H9 (cell line): ENCODE measurements around the gene SHISA3. TPM values are rescaled to one million over a fixed set of nuclear protein-coding genes. Genes with fewer than 3 reads are reported as not detected.

ENCODE experiments used
- DNase-seq: peaks from one replicate; pipeline ENCODE4 v3.0.0-alpha.2; 2017
- H2AFZ ChIP-seq: one replicate; pipeline ENCODE4 v1.6.1; 2013; ENCODE audit warnings: mild to moderate bottlenecking, low read length, control low read depth, moderate library complexity
- H2AK5ac ChIP-seq: 2 replicates; pipeline ENCODE4 v1.6.1; 2013; ENCODE audit warnings: low read length, control low read depth, mixed read lengths; ENCODE audit not compliant: insufficient read length
- H2BK120ac ChIP-seq: one replicate; pipeline ENCODE4 v1.6.1; 2013; ENCODE audit warnings: low read depth, mild to moderate bottlenecking, low read length, control low read depth, inconsistent platforms; ENCODE audit not compliant: poor library complexity, severe bottlenecking
- H2BK12ac ChIP-seq: 2 replicates; pipeline ENCODE4 v1.6.1; 2013; ENCODE audit warnings: low read length, control low read depth, mixed read lengths, low read depth; ENCODE audit not compliant: insufficient read length
- H2BK15ac ChIP-seq: 2 replicates; pipeline ENCODE4 v1.6.1; 2013; ENCODE audit warnings: low read depth, low read length, control low read depth
- H2BK20ac ChIP-seq: one replicate; pipeline ENCODE4 v1.6.1; 2013; ENCODE audit warnings: low read depth, mild to moderate bottlenecking, low read length, control low read depth, inconsistent platforms; ENCODE audit not compliant: poor library complexity, severe bottlenecking
- H2BK5ac ChIP-seq: 2 replicates; pipeline ENCODE4 v1.6.1; 2013; ENCODE audit warnings: low read length, control low read depth, mixed read lengths; ENCODE audit not compliant: insufficient read length
- H3K14ac ChIP-seq: 2 replicates; pipeline ENCODE4 v1.6.1; 2013; ENCODE audit warnings: low read length, control low read depth; ENCODE audit not compliant: insufficient read depth
- H3K18ac ChIP-seq: 2 replicates; pipeline ENCODE4 v1.6.1; 2013; ENCODE audit warnings: low read depth, mild to moderate bottlenecking, mixed read lengths, low read length, control low read depth; ENCODE audit not compliant: insufficient read length
- H3K23ac ChIP-seq: 2 replicates; pipeline ENCODE4 v1.6.1; 2013; ENCODE audit warnings: low read length, control low read depth, mixed read lengths, low read depth; ENCODE audit not compliant: insufficient read length
- H3K23me2 ChIP-seq: 2 replicates; pipeline ENCODE4 v1.6.1; 2013; ENCODE audit warnings: low read depth, mild to moderate bottlenecking, mixed read lengths, low read length, control low read depth; ENCODE audit not compliant: insufficient read length, poor library complexity, severe bottlenecking
- H3K27ac ChIP-seq: 2 replicates; pipeline ENCODE4 v1.5.1; 2013; ENCODE audit warnings: low read length, control low read depth, mixed read lengths, low read depth; ENCODE audit not compliant: insufficient read length
- H3K27me3 ChIP-seq: 2 replicates; pipeline ENCODE4 v1.6.1; 2013; ENCODE audit warnings: low read length, control low read depth, inconsistent platforms; ENCODE audit not compliant: insufficient read depth
- H3K4ac ChIP-seq: 2 replicates; pipeline ENCODE4 v1.6.1; 2013; ENCODE audit warnings: low read depth, mild to moderate bottlenecking, control low read depth, inconsistent platforms, low read length, moderate library complexity
- H3K4me1 ChIP-seq: 2 replicates; pipeline ENCODE4 v1.6.1; 2013; ENCODE audit warnings: low read length, control low read depth, inconsistent platforms; ENCODE audit not compliant: insufficient read depth
- H3K4me2 ChIP-seq: 2 replicates; pipeline ENCODE4 v1.6.1; 2013; ENCODE audit warnings: low read length, control low read depth, mixed read lengths; ENCODE audit not compliant: insufficient read length, insufficient read depth
- H3K56ac ChIP-seq: 2 replicates; pipeline ENCODE4 v1.6.1; 2013; ENCODE audit warnings: low read depth, mild to moderate bottlenecking, mixed read lengths, low read length, control low read depth; ENCODE audit not compliant: insufficient read length
- H3K79me1 ChIP-seq: 2 replicates; pipeline ENCODE4 v1.6.1; 2013; ENCODE audit warnings: low read depth, mild to moderate bottlenecking, moderate library complexity, low read length, control low read depth, inconsistent platforms; ENCODE audit not compliant: insufficient read depth, poor library complexity, severe bottlenecking
- H3K79me2 ChIP-seq: 2 replicates; pipeline ENCODE4 v1.6.1; 2013; ENCODE audit warnings: low read length, control low read depth, inconsistent platforms; ENCODE audit not compliant: insufficient read depth
- H3K9ac ChIP-seq: 2 replicates; pipeline ENCODE4 v1.6.1; 2013; ENCODE audit warnings: low read length, control low read depth, mixed read lengths; ENCODE audit not compliant: insufficient read length; ENCODE audit errors: extremely low read depth
- H3K9me3 ChIP-seq: one replicate; pipeline ENCODE4 v1.6.1; 2013; ENCODE audit warnings: low read depth, low read length, inconsistent platforms; ENCODE audit not compliant: control insufficient read depth
- H3T11ph ChIP-seq: one replicate; pipeline ENCODE4 v1.6.1; 2013; ENCODE audit warnings: mild to moderate bottlenecking, low read length, control low read depth, inconsistent platforms
- H4K20me1 ChIP-seq: one replicate; pipeline ENCODE4 v1.6.1; 2013; ENCODE audit not compliant: control insufficient read depth, insufficient read length, insufficient read depth
- H4K5ac ChIP-seq: 2 replicates; pipeline ENCODE4 v1.6.1; 2013; ENCODE audit warnings: low read depth, mild to moderate bottlenecking, mixed read lengths, low read length, control low read depth; ENCODE audit not compliant: insufficient read length
- H4K8ac ChIP-seq: replicated peaks from 2 replicates; pipeline ENCODE4 v1.6.1; 2013; ENCODE audit warnings: low read length, control low read depth, mixed read lengths, low read depth; ENCODE audit not compliant: insufficient read length
- H4K91ac ChIP-seq: 2 replicates; pipeline ENCODE4 v1.6.1; 2013; ENCODE audit warnings: low read depth, mild to moderate bottlenecking, moderate library complexity, mixed read lengths, low read length, control low read depth; ENCODE audit not compliant: insufficient read length
- H3K27ac Mint-ChIP-seq, 3 experiments: 2 replicates in 2 of 3; 3 replicates in 1 of 3; pipeline ENCODE4 v1.8.0; 2020 to 2021; ENCODE audit warnings: mixed read lengths in 3 of 3, mild to moderate bottlenecking in 1 of 3, moderate library complexity in 1 of 3
- H3K27me3 Mint-ChIP-seq: 2 replicates; pipeline ENCODE4 v1.8.0; 2021; ENCODE audit warnings: low read depth, mild to moderate bottlenecking, moderate library complexity, mixed read lengths
- H3K36me3 Mint-ChIP-seq, 3 experiments: 2 replicates in 2 of 3; 3 replicates in 1 of 3; pipeline ENCODE4 v1.8.0; 2020 to 2021; ENCODE audit warnings: low read depth in 3 of 3, mixed read lengths in 3 of 3; ENCODE audit not compliant: insufficient read depth in 1 of 3
- H3K4me1 Mint-ChIP-seq, 2 experiments: 2 replicates each; pipeline ENCODE4 v1.8.0; 2020; ENCODE audit warnings: mixed read lengths in 2 of 2
- H3K4me3 Mint-ChIP-seq, 2 experiments: 2 replicates in 1 of 2; 3 replicates in 1 of 2; pipeline ENCODE4 v1.8.0; 2020 to 2021; ENCODE audit warnings: mild to moderate bottlenecking in 2 of 2, mixed read lengths in 2 of 2, moderate library complexity in 1 of 2
- H3K9me3 Mint-ChIP-seq, 2 experiments: 2 replicates in 1 of 2; 3 replicates in 1 of 2; pipeline ENCODE4 v1.8.0; 2020; ENCODE audit warnings: mild to moderate bottlenecking in 2 of 2, mixed read lengths in 2 of 2, moderate library complexity in 1 of 2
- CTCF ChIP-seq: fragments of 200-600 bp; sonication (generic); conservative IDR thresholded peaks from 3 replicates; pipeline ENCODE4 v1.8.0; 2021; ENCODE audit warnings: antibody characterized with exemption, mild to moderate bottlenecking
- WGBS: extraction: QIAGEN DNeasy Blood & Tissue Kit; methylation state at CpG from one replicate; pipeline ENCODE4 v1.1.7; 2013; ENCODE audit warnings: missing lambda C conversion rate, low lambda C conversion rate, mixed read lengths; ENCODE audit not compliant: insufficient read length; ENCODE audit errors: extremely low coverage; 5-methylcytosine and 5-hydroxymethylcytosine counted together
- total RNA-seq: library from RNA; stranded (reverse); gene quantifications from 2 replicates; pipeline ENCODE4 v1.2.1, GENCODE V29; 2021

The SHISA3 gene
- total RNA-seq, 1 experiment from 2014 or later, result 1.7 TPM

GRCh38 chr4:42377497-42377896, 19.8 kb upstream of the SHISA3 start:
- Histone ChIP-seq H2BK20ac (no peak overlapping the region), H2BK12ac (no peak overlapping the region), H3K23me2 (no peaks in the 10 kb centered on the region), H2AFZ (no peak overlapping the region), H3K79me1 (no peaks in the 10 kb centered on the region), H3K27me3 (no peaks in the 10 kb centered on the region), H4K5ac (no peak overlapping the region), H3K79me2 (no peaks in the 10 kb centered on the region), H3K27ac (no peak overlapping the region), H3K9me3 (no peaks in the 10 kb centered on the region), H3K4me1 (no peaks in the 10 kb centered on the region), H2BK15ac (no peak overlapping the region), H3T11ph (no peak overlapping the region), H3K56ac (no peak overlapping the region), H4K8ac (no peak overlapping the region), H4K91ac (no peak overlapping the region), H2AK5ac (no peak overlapping the region), H3K18ac (no peak overlapping the region), H3K9ac (no peak overlapping the region), H2BK120ac (no peak overlapping the region), H3K4ac (no peak overlapping the region), H2BK5ac (no peak overlapping the region), H3K4me2 (no peak overlapping the region), H3K14ac (no peak overlapping the region), H3K23ac (no peak overlapping the region), H4K20me1 (no peaks in the 10 kb centered on the region)
- Mint-ChIP-seq H3K36me3 (peaks cover 5 to 21% (median 6%) of the 10 kb centered on the region in 3 experiments; a peak in 5 of 7 replicates), H3K4me1 (0 out of 4 replicates have a peak, but pooled peaks cover 0 to 4% of the 10 kb centered on the region in 2 experiments), H3K4me3 (no peak overlapping the region), H3K27ac (no peak overlapping the region; a peak in 1 of 7 replicates), H3K27me3 (no peaks in the 10 kb centered on the region; the same call in none of the 2 replicates), H3K9me3 (peaks cover 8 to 15% of the 10 kb centered on the region in 2 experiments)
- TF ChIP-seq CTCF, result no peak
- DNase-seq, result no peak
- WGBS, result no CpG with 5 or more reads among the region's 4 CpGs
